HG03469 (cell line): ENCODE results near the gene C13orf46.

Experiments
- ATAC-seq: cut with Tn5 transposase; IDR thresholded peaks from one replicate; pipeline ENCODE4 v1.9.1; 2021; ENCODE audit warnings: mild to moderate bottlenecking, moderate library complexity, moderate number of reproducible peaks; ENCODE audit not compliant: unreplicated experiment

C13orf46 gene

DNA sequence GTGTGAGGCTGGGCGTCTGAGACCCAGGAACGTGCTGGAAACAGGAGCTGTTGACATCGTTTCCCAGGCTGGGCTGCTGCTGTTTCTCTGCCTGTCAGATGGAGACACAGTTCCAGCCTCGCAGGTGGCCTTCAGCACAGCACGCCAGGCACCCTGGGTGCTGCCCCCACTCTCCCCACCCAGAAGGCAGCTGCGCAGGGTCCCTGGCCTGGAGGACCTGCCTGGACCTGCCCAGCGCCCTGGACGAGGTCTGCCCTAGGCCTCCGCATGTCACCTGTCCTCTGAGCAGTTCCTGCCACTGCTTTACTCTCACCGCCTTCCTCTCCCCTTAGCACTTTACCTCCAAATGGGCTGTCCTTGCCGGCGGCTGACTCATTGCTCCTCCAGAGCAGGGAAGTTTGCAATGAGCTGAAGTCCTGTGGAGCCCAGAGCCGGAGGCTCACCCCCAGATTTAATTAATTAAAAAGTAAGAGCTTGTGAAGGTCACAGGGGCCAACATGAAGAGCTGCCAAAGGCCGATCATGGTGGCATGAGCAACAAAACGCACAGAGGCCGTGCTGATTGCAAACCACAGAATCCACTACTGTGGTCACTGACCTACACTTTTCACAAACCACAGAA, 32.2 kb downstream of the C13orf46 start:
- ATAC-seq, result no peak

DNA sequence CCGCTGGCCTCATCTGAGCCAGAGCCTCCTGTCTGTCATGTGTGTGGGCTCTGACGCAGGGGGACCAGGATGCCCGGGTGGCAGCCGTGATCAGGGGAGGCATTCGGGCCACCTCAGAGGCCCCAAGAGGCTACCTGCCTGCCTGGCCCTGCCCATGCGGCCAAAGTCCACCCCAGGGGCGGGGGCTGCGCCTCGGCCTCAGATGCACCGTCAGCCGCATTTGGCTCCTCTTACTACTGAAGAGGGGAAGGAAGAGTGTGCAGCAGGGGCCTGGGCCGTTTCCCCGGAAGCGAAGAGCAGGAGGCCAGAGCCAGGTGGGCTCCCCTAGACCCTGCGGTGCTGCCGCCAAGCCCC, 34.0 kb downstream of the C13orf46 start:
- ATAC-seq, result no peak

DNA sequence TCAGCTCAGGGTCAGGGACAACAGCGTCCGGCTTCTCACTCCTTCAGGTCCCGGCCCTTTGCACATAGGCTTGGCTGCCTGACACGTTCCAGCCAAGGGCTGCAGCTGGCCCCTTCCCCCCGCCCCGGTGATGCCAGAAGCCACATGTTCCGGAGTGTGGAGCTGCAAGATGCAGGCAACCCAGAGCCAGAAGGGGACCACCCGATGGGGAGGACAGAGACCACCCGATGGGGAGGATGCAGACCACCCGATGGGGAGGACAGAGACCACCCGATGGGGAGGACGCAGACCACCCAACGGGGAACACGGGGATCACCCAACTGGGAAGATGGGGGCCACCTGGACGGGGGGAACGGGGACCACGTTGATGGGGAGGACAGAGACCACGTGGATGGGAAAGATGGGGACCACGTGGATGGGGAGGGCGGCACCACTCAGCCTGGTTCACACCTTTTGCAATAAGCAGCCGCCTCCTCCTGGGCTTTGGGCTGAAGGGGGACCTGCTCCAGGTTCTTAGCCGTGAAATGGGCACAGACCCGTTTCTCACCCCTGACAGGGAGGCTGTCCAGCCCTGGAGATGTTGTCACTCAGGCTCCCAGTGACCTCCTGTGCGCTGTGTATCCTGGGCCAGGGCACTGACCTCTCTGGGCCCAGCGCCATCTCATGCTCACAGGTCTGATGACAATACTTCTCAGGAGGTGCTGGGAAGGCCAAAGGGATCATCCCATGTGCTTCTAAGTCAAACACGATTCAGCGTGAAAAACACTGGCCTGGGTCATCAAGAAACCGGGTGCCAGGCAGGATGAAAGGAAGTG, 34.5 kb downstream of the C13orf46 start:
- ATAC-seq, result no peak

DNA sequence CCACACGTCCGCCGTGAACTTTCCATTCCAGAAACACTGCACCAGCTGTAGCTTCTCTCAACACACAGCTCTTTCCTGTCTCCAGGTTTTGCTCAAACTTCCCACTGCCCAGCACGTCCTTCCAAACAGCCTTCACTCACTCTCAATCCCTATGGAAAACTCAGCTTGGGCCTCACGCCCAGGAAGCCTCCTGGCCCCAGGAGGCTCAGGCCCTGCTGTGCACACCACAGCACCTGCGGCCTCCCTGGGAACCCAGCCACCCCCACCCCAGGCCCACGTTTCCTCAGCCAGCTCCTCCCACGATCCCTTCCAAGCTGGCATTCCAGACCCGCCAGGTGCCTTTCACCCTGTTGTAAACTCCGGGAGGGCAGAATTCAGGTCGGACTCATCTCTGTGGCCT, 35.2 kb downstream of the C13orf46 start:
- ATAC-seq, result no peak

DNA sequence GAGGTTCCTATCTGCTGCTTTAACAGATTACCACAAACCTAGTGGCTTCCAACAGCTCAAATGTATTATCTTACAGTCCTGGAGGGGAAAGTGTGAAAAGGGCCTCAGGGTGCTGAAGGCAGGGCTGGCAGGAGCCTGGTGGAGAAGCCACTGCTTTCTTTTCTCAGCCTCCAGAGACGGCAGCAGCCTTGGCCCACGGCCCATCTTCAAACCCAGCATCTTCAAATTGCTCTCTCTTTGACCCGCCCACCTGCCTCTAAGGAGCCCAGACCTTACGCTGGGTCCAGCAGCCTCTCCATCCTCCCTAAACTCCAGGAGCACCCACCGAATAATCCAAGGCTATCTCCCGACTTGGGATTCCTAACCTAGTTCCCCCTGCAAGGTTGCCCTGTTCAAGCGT, 35.6 kb downstream of the C13orf46 start:
- ATAC-seq, result no peak

DNA sequence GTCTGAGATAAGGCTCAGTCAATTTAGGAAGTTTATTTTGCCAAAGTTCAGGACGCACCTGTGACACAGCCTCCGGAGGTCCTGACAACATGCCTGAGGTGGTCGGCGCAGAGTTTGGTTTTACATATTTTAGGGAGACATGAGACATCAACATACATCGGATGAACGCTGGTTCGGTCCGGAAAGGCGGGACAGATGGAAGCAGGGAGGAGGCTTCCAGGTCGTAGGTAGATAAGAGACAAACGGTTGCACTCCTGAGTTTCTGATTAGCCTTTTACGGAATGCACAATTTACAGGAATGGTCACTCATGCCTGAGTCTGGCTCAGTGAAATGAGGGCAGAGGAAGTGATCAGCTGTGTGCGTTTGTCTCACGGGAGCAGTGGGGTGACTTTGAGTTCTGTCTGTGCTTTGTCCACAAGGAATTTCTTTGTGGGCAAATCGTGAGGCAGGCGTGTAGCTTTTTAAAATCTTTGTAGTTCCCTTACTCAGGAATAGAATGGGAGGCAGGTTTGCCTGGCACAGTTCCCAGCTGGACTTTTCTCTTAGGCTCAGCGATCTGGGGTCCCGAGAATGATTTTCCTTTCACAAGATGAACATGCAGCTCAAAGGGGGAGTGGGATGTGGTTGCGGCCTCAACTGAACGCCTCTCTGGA, 36.2 kb downstream of the C13orf46 start:
- no peak for ATAC-seq

DNA sequence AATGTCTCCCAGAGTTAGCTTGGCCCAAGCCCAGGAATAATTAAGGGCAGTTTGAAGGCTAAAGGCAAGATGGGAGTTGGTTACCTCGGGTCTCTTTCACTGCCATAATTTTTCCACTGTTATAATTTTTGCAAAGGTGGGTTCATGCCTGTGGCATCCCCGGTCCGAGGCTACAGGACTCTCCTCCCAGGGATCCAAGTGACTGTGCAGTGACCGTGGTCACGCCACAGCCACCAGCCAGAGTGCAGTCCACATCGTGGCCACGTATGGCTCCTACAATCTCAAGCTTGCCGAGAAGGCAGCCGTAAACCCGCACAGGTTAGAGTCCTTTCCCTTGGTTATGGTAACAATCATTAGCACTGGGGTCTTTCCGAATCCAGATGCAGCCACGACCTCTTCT, 36.8 kb downstream of the C13orf46 start:
- no peak for ATAC-seq

DNA sequence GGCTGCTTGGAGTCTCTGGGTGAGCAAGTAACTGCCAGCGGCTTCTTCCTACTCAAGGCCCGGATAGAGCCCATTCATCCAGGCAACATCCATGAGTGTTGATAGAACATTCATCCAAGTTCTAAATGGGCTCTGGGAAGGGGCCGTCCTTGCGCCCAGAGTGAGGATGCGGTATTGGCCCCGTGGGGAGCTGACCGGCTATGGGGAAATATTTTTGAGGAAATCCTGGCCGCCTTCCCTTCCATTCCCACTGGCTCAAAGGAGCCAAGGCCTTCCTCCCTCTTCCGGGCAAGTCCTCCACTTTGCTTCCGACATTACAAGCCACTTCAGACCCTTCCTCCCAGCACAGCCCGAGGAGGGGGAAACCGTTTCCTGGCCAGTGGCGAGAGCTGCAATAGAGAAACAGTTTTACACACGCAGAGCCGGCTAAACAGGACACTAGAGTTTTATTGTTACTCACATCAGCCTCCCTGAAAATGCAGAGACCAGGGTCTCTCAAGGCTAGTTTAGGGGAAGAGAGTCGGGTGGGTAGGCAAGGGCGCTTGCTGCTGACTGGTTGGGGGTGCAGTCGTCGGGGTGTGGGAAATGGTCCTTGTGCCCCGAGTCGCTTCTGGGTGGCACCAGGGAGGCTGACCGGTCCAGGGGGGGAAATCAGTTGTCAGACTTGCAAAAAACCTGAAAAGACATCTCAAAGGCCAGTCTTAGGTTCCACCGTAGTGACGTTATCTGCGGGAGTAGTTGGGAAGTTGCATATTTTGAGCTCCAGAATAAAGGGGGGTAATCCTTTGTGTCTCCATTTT, 37.5 kb downstream of the C13orf46 start:
- no peak for ATAC-seq

DNA sequence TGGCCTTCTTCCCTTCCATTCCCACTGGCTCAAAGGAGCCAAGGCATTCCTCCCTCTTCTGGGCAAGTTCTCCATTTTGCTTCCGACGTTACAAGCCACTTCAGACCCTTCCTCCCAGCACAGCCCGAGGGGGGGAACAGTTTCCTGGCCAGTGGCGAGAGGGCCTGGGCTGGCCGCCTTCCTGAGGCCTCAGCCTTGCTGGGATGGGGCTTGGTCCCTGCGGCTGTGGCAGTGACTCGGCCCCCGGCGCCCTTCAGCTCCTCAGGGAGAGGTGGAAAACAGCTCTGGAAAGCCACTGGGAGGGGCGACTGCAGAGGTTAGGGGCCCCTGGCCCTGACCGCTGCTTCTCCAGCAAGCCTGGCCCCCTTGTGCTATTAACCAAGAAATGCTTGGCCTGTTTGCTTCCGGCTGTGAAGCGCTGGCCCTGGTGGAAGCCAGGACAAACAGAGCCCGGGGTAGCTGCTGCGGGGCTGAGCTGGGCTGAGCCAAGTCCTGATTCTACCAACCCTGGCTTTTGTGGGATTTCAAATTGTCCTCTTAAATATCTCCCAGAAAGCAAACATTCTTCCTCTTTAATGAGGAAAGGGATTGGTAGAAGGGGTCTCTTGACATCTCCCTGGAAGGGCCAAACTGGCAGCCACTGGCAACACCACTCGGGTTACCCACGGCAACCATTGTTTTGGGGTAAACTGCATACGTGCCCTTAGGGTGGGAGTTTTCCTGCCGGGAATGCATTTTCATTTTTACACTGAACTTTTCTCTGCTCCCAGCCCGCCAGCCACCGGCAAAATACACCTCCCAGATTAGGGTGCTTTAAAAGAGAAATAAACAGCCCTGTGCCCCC, 38.7 kb downstream of the C13orf46 start:
- no peak for ATAC-seq

DNA sequence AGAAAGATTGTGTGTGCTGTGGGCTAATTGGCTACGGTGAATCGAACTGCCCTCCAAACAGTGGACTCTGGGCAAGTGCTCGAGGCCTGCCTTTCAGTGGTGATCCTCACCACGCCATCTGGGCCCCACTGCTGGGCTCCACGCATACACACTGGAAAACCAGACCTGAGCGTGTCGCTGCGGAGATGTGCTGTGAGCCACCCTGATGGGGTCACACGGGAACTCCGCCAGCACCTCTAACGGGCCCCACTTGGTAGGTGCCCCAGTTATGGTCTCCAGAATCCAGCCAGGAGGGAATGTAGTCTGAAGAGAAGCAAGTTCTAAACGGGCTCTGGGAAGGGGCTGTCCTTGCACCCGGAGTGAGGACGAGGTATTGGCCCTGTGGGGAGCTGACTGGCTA, 39.3 kb downstream of the C13orf46 start:
- ATAC-seq, result no peak

DNA sequence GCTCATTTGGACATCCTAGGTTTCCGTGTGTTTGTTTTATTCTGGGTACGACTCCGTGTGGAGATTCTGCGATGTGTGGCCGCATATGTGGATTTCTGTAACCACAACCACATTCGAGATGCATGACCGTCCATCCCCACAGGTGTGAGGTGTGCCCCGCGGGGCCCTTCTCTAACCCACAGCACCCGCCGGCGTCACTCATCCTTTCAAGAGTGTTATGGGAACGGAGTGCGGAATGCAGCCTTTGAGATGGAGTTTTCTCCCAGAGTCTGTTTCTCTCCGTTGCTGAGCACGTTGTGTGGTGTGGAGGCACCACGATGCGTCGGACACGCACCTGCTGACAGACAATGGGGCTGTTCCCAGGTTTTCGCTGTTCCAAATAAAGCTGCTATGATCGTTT, 40.0 kb downstream of the C13orf46 start:
- no peak for ATAC-seq

DNA sequence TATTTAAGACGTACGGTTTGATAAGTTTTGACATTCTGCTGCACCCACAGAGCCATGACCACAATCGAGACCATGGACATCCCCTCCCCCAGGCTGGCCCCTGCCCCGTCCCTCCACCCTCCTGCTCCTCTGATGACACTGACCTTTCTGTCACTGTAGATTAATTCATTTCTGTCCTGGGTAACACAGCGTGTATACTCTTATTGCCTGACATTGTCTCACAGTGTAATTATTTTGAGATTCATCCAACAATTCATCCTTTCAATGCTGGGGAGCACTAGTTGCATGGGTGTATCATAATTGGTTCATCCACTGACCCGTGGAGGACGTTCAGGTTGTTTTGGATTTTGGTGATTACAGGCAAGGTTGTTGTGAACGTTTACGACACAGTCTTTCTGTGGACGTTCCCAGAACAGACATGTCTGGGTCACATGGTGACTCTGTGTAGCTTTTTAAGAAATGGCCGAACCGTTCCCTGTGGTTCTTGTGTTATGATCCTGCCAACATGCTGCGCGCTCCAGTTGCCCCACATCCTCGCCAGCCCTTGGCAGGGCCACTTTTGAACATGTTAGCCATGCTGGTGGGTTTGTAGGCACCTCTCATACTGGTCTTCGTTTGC, 41.9 kb downstream of the C13orf46 start:
- ATAC-seq, result no peak

DNA sequence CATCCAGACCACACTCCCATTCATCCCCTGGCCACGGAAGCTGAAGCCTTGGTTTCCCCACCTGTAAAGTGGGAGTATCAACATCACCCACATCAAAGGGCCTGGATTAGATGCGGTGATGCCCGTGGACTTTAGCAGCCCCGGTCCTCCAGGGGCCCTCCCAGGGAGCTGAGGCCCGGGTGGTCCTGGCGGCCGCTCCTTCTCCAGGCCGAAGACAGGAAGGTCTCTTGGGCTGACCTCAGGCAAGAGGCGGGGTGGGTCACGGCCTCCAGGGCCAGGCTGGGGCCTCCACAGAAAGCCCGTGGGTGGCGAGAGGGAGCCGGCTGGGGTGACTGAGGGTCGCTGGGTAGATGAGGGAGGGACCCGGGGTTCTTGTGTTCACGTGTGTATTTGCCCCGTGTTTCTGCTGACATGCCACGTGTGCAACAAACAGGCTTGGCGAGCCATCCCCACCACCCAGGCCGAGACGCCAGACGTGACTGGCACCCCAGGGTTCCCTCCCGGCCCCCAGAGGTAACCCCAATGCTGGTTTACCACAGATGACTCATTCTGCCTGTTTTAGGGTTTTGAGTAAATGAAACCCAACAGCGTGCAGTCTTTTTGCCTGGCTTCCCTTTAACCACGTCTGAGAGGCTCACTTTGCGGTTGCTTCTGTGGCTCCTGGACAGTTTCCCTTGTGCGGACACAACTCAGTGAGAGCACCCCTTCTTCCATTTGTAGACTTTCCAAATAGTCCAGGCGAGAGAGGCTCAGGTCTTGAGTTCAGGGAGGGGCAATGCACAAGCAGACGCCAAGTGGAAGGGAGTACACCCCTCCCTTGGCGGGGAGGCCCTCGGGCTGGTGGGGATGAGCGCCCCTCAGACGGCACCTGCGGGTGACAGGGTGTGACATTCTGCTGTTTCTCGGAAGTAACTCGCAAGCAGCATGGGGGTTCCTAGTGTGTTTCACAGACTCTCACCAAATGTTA, 42.9 kb downstream of the C13orf46 start:
- no peak for ATAC-seq

DNA sequence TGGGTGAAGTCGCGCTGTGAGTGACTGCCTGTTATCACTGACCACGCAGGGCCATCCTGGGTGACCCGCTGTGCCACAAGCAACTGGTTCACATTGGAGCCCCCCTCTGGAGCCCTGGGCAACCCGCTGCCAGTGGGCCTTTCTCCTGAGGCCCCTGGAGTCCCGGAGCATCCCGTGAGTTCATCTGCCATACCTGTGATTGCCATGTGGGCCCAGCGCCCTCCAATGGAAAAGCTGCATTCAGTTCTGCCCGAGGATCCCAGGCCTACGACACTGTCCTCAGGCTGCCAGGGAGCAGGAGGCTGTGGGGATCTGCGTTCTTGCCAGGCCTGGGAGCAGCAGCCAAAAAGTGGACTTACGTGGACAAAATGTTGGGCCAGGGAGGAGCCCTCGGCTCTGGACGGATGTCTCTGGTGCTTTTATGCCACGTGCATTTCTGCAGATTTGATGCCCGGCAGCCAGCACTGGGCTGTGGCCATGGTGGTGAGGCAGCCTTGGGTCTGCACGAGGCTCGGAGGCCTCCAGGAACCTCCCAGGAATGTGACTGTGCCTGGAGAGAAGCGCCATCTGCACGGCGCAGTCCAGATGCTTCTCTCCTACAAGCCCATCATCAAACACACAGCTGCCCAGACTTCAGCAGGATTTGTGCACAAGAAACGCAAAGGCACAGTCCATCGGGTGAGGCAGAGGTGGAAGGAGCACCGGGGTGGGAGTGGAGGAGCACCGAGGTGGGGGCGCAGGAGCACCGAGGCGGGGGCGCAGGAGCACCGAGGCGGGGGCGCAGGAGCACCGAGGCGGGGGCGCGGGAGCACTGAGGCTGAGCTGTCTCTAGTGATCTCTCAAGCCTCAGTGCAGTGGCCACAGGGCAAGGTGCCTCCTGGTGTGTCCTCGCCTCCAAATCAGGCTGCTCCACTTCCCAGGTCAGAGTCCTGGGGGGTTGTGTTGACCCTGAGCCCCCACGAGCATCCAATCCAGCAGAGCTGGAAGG, 44.0 kb downstream of the C13orf46 start:
- ATAC-seq, result no peak

DNA sequence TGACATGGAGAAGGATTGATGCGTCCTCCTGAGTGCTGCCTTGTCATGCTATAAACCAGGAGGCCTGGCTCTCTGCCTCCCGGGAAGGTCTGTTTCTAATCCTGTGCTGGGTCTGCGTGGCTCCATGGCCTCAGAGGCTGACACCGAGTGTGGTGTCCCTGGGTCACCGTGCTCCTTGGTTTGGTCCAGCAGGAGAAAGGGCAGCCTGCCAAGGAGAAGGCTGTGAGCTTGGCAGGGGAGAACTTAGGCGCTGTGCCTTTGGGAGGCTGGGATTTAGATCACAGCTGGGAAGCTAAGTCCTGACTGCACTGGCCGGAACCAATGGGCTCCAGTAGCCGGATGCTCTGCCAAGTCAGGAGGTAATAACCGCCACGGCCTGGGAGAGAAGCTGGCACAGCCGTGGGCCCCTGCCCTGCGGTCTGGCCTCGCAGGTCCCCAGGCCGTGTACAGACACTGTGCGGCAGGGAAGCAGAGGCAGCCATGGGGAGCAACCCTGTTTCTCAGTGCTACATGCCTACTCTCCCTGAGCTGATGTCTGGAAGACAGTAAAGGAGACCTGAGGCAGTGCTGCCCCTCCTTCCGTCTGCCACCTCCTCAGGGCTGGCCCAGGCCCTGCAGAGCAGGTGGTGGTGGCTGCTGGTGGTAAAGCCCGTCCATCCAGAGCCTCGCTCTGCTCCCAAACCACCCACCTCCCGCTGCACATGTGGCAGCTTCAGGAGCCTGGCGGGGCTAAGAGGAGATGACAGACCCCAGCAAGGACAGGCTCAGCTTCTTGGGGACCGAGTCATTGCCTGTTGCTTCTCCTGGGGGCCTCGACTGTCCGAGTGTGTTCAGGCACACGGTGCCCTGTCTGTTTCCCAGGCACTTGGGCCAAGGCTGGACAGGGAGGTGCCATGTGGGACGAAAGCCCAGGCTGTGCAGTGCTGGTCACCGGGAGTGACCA, 44.9 kb downstream of the C13orf46 start:
- ATAC-seq, result no peak
